Caco-2 (cell line): ENCODE results near the gene PWP1. TPM values are rescaled to one million over a fixed set of nuclear protein-coding genes. Genes with fewer than 3 reads are reported as not detected.

ENCODE experiments used
- BruUV-seq: library from RNA; stranded (reverse); fragments of 400-500 nt; replicated peaks from 2 replicates; lab custom pipeline; 2021; lab: Mats Ljungman, UMichigan
- CTCF ChIA-PET: fragments of 300-600 bp; sonication (Branson Sonifier 250); formaldehyde crosslinking; loops from one replicate; lab custom pipeline; 2022; ENCODE audit warnings: antibody characterized with exemption; lab: Charles Lee
- POLR2A ChIA-PET: fragments of 300-600 bp; sonication (Branson Sonifier 250); formaldehyde crosslinking; loops from one replicate; lab custom pipeline; 2022; ENCODE audit warnings: antibody characterized with exemption; lab: Charles Lee
- DNase-seq, 2 experiments: peaks; one replicate each; pipeline versions ENCODE4 v3.0.0 to v3.0.0-alpha.2; 2020 to 2022
- H3K27me3 ChIP-seq: replicated peaks from 2 replicates; pipeline ENCODE4 v1.6.0; 2011; ENCODE audit warnings: low read length; ENCODE audit not compliant: control insufficient read depth, insufficient read depth
- H3K36me3 ChIP-seq: 2 replicates; pipeline ENCODE4 v1.5.1; 2011; ENCODE audit warnings: low read length; ENCODE audit not compliant: control insufficient read depth, insufficient read depth
- H3K4me1 ChIP-seq: fragments of 250-450 bp; sonication (Bioruptor Pico); 2 replicates; pipeline ENCODE4 v1.5.1; 2020; ENCODE audit warnings: mild to moderate bottlenecking
- H3K4me3 ChIP-seq: 2 replicates; pipeline ENCODE4 v1.5.1; 2011; ENCODE audit warnings: low read depth, mild to moderate bottlenecking, control low read depth, low read length
- H3K9me3 ChIP-seq: fragments of 250-450 bp; sonication (Bioruptor Pico); 2 replicates; pipeline ENCODE4 v1.5.1; 2020; ENCODE audit warnings: mild to moderate bottlenecking, moderate library complexity
- H3K27ac Mint-ChIP-seq: one replicate; pipeline ENCODE4 v1.8.0; 2022; ENCODE audit warnings: mixed read lengths; ENCODE audit not compliant: unreplicated experiment
- H3K27me3 Mint-ChIP-seq: one replicate; pipeline ENCODE4 v1.8.0; 2022; ENCODE audit warnings: mixed read lengths; ENCODE audit not compliant: insufficient read depth, unreplicated experiment
- H3K36me3 Mint-ChIP-seq: one replicate; pipeline ENCODE4 v1.8.0; 2022; ENCODE audit warnings: mild to moderate bottlenecking, mixed read lengths; ENCODE audit not compliant: insufficient read depth, unreplicated experiment
- H3K4me1 Mint-ChIP-seq: one replicate; pipeline ENCODE4 v1.8.0; 2022; ENCODE audit warnings: low read depth, mixed read lengths; ENCODE audit not compliant: unreplicated experiment
- H3K4me3 Mint-ChIP-seq: one replicate; pipeline ENCODE4 v1.8.0; 2022; ENCODE audit warnings: mild to moderate bottlenecking, moderate library complexity, mixed read lengths; ENCODE audit not compliant: unreplicated experiment
- H3K9me3 Mint-ChIP-seq: one replicate; pipeline ENCODE4 v1.8.0; 2022; ENCODE audit warnings: mixed read lengths; ENCODE audit not compliant: unreplicated experiment
- intact Hi-C: fragments of 100-400 bp; cut with micrococcal nuclease; formaldehyde crosslinking; loops from one replicate; pipeline ENCODE4 v1.10.0; 2022; ENCODE audit not compliant: unreplicated experiment
- total RNA-seq: library from RNA; stranded (reverse); gene quantifications from 2 replicates; pipeline ENCODE4 v1.2.3, GENCODE V29; 2022
- TF ChIP-seq, protein P1 (sequence below), 2 experiments: fragments of 200-600 bp in 1 of 2; IDR thresholded peaks; 1 replicate in 1 of 2; 2 replicates in 1 of 2; pipeline versions ENCODE4 v1.5.1 to v1.8.0; 2011 to 2022; ENCODE audit warnings: antibody characterized with exemption in 1 of 2, control low read depth in 1 of 2, inconsistent platforms in 1 of 2, low read depth in 1 of 2, low read length in 1 of 2, mild to moderate bottlenecking in 1 of 2, moderate library complexity in 1 of 2; ENCODE audit not compliant: insufficient read depth in 1 of 2, severe bottlenecking in 1 of 2, unreplicated experiment in 1 of 2

PWP1 gene
- total RNA-seq, 1 experiment from 2014 or later, result 44.6 TPM

DNA sequence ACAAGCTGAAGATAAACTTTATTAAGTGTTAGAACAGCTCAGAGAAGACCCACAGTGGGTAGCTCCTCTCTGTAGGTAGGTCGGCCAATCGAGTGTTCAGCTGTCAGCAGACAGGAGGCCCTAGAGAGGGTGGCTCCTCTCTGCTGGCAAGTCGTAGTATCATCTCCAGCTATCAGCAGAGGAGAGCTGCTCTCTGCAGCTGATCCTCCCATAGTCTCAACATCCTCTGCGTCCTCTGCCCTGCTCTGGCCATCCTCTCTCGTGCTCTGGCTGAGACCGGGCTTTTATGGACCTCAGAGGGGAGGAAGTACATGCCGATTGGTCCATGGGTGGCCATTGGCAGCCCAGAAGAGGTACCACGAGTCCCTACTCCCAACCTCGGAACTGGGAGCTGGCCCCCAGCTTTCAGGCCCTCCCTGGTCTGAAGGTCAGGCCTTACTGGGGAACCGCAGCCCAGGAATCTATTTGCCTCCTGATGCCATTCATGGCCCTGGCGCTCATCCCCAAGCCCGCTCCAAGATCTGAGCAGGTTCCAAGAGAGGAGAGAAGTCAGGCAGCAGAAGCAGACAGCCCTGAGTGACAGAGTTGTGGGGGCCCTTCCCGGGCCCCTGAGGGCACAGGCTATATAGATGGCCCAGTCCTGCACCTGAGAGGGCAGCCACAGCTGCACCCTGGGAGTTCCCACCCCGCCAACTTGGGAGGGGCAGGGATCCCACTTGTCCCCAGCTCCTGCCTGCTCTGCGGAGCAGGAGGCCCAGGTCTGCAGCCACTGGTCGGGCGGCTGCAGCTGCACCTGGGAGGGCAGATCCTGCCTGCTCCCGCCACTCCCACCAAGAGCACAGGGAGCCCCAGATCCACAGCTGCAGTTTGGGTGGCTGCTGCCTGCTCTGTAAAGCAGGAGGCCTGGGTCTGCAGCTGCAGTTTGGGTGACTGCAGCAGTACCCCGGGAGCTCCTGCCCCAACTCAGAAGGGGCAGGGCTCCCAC, 3.5 kb upstream of the PWP1 start:
- POLR2A ChIA-PET, result no interaction called here
- no peaks in the 10 kb centered on the region for H3K9me3 ChIP-seq
- no peaks in the 10 kb centered on the region for H3K27me3 ChIP-seq
- Mint-ChIP-seq H3K9me3 (no peaks in the 10 kb centered on the region), H3K4me1 (no peaks in the 10 kb centered on the region), H3K27me3 (peaks cover 8% of the 10 kb centered on the region), H3K4me3 (no peak overlapping the region), H3K27ac (no peak overlapping the region), H3K36me3 (peaks cover 13% of the 10 kb centered on the region)
- DNase-seq, result no peak
- peaks cover 7% of the 10 kb centered on the region for H3K4me1 ChIP-seq
- TF ChIP-seq, protein P1, sequence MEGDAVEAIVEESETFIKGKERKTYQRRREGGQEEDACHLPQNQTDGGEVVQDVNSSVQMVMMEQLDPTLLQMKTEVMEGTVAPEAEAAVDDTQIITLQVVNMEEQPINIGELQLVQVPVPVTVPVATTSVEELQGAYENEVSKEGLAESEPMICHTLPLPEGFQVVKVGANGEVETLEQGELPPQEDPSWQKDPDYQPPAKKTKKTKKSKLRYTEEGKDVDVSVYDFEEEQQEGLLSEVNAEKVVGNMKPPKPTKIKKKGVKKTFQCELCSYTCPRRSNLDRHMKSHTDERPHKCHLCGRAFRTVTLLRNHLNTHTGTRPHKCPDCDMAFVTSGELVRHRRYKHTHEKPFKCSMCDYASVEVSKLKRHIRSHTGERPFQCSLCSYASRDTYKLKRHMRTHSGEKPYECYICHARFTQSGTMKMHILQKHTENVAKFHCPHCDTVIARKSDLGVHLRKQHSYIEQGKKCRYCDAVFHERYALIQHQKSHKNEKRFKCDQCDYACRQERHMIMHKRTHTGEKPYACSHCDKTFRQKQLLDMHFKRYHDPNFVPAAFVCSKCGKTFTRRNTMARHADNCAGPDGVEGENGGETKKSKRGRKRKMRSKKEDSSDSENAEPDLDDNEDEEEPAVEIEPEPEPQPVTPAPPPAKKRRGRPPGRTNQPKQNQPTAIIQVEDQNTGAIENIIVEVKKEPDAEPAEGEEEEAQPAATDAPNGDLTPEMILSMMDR (IDR thresholded peaks at IDR 0.05; ENCODE audit: insufficient read depth in 1 of 2, low read depth in 1 of 2, low read length in 1 of 2, severe bottlenecking in 1 of 2, unreplicated experiment in 1 of 2), result no peak
- no peak overlapping the region for H3K4me3 ChIP-seq
- CTCF ChIA-PET, result interaction anchor here (0.6 kb wide), 1 partner anchor 39 kb away, joined by 4 read pairs; no protein-coding TSS in a partner anchor
- H3K36me3 ChIP-seq, result no peaks in the 10 kb centered on the region
- intact Hi-C loops, result no loop called here
- no TSS peak for BruUV-seq

DNA sequence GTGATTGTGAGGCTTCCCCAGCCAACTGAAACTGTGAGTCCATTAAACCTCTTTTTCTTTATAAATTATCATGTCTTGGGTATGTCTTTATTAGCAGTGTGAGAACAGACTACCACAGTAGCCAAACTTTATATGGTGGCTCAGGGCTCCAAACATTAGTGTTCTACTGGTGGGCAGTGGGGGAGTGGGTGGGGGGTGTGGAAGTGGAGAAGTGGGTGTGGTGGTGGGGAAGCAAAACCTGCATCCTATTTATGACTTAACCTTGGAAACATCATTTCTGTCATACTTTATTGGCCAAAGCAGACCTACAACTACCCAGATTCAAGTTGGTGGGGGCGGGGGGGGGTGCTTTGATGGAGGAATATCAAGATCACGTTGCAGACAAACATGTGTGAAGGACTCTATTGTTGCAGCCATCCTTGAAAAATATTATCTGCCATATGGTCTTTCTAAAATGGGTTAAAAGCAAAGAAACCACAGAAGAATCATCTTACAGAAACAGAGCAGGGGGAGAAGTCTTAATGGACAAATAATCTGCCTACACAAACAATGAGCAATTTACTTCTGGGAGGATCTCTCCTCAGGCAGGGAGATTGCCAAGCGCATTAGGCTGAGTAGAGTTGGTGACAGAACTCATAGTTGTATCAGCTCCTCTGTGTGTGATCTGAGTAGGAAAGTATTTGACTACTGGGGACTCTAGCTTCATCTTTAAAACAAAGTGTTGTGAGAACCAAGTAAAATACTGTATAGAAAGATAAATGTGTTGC, 1.4 kb upstream of the PWP1 start:
- POLR2A ChIA-PET, result interaction anchor here (0.6 kb wide), 2 partner anchors 8 to 445 kb away, joined by 3 to 7 read pairs; partner anchors contain the start of gene WSCD2
- Histone ChIP-seq H3K4me1 (peaks cover 7% of the 10 kb centered on the region), H3K27me3 (no peaks in the 10 kb centered on the region), H3K4me3 (peak overlapping the region; percentile 62), H3K9me3 (no peaks in the 10 kb centered on the region), H3K36me3 (no peaks in the 10 kb centered on the region)
- CTCF ChIA-PET, result no interaction called here
- Mint-ChIP-seq H3K36me3 (peaks cover 20% of the 10 kb centered on the region), H3K4me1 (no peaks in the 10 kb centered on the region), H3K27me3 (no peaks in the 10 kb centered on the region), H3K27ac (peak overlapping the region; percentile 97), H3K9me3 (no peaks in the 10 kb centered on the region), H3K4me3 (peak overlapping the region; percentile 76)
- TF ChIP-seq, protein P1 (IDR thresholded peaks at IDR 0.05; ENCODE audit: insufficient read depth in 1 of 2, low read depth in 1 of 2, low read length in 1 of 2, severe bottlenecking in 1 of 2, unreplicated experiment in 1 of 2), result no peak
- no peak for DNase-seq
- no TSS peak for BruUV-seq
- intact Hi-C loops, result no loop called here

DNA sequence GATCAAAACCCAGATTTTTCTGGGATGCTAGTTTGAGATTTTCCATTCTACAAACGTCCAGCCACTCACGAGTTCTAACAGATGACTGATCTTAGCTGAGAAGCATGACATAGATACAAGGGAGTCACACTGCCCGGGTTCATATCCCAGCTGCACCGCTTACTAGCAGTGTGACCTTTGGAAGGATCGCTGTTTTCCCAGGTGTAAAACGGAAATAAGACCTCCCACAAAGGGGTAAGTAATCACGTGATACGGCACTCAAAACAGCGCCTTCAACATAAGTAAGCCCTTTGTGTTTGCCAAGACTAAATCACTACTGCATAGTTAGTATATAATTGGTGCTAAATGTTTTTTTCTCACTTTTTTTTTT, 624 bp upstream of the PWP1 start:
- BruUV-seq, result TSS peak; percentile 98
- TF ChIP-seq, protein P1 (IDR thresholded peaks at IDR 0.05; ENCODE audit: insufficient read depth in 1 of 2, low read depth in 1 of 2, low read length in 1 of 2, severe bottlenecking in 1 of 2, unreplicated experiment in 1 of 2), result no peak
- CTCF ChIA-PET, result no interaction called here
- peak overlapping the region; percentile 97 for H3K27ac Mint-ChIP-seq
- H3K27me3 ChIP-seq, result no peaks in the 10 kb centered on the region
- POLR2A ChIA-PET, result no interaction called here
- no peaks in the 10 kb centered on the region for H3K9me3 ChIP-seq
- H3K36me3 ChIP-seq, result no peaks in the 10 kb centered on the region
- DNase-seq, result peak; percentile 58 to 80
- H3K4me3 Mint-ChIP-seq, result peak overlapping the region; percentile 76
- peaks cover 7% of the 10 kb centered on the region for H3K4me1 ChIP-seq
- H3K4me1 Mint-ChIP-seq, result no peaks in the 10 kb centered on the region
- H3K9me3 Mint-ChIP-seq, result no peaks in the 10 kb centered on the region
- H3K27me3 Mint-ChIP-seq, result no peaks in the 10 kb centered on the region
- H3K36me3 Mint-ChIP-seq, result peaks cover 28% of the 10 kb centered on the region
- intact Hi-C loops, result no loop called here
- peak overlapping the region; percentile 62 for H3K4me3 ChIP-seq
